ENCODE data around the gene CNFN.

GRCh38 chr19:42360787-42361544, 29.1 kb downstream of the CNFN start:
- TF ChIP-seq TSHZ2 (CRISPR knock-in tag; IDR thresholded peaks at IDR 0.05) (no peak), ARNTL (CRISPR knock-in tag; IDR thresholded peaks at IDR 0.05; ENCODE audit: borderline replicate concordance, low read depth) (no peak)
